T1000 (cell line): Measurements from ENCODE around the gene ASIC5.

Experiments used
- DNase-seq: peaks from one replicate; lab custom pipeline; 2025; ENCODE audit warnings: mixed read lengths; lab: John Stamatoyannopoulos, UW

ASIC5 gene

GRCh38 chr4:155881555-155881954 is 15.5 kb upstream of the ASIC5 start:
- no peak for DNase-seq

GRCh38 chr4:155879767-155880166 is 13.7 kb upstream of the ASIC5 start:
- DNase-seq: no peak

DNA sequence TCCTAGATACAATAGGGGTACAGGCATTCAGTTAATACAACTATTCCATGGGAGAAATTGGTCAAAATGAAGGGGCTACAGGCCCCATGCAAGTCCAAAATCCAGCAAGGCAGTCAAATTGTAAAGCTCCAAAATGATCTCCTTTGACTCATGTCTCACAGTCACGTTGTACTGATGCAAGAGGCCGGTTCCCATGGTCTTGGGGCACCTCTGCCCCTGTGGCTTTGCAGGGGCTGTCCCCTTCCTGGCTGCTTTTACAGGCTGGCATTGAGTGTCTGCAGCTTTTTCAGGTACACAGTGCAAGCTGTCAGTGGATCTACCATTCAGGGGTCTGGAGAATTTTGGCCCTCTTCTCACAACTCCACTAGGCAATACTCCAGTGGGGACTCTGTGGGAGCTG is 12.5 kb upstream of the ASIC5 start:
- no peak for DNase-seq

DNA sequence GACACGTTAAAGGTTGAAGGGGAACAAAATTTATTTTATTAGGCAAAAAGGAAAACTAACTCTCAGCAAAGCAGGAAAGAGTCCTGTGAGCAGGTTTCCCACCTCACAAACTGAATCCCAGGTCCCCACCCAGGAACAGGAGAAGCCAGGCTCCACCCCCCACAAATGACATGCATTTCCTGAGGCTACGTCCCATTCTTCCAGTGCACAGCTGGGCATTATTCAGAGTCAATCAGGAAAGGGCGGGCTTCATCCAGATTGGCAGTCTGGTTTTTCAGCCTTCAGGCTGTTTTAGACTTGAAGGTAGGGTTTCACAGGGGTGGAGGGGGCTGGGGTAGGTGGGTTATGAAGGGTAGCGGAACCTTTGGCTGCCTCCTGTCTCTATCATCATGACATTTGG is 11.9 kb upstream of the ASIC5 start:
- DNase-seq: no peak

GRCh38 chr4:155875878-155876277 is 9.8 kb upstream of the ASIC5 start:
- DNase-seq: no peak

- DNase-seq: no peak
Observed at GRCh38 chr4:155855897-155856296, 10.2 kb downstream of the ASIC5 start.

DNA sequence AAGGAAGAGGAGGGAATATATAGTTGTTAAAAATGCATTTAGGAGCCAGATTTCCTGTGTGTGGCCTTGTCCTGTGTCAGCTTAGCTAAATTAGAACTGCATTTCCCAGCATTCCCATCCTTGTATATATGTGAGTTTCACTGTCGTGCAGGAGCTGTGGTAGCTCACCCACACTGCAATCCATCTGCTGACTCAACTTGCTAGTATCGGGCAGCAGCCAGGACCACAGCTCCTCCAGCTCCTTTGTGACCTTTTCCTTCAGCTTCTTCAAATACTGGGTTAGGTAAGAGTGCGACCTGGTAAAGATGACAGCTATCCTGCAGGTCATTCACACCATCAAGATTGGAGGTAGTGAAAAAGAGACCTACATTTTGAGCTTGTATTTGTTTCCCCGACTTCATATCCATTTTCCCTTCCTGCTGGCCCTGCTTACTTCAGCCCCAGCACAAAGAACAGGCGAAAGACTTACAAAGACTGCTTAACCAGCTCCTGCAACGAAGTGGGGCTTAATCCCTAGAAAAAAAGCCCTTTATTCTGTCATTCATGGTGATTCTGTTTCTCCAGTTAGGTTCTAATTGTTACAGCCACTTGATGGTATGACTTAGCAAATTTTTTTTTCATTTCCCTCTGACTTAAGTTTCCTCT is 11.4 kb downstream of the ASIC5 start:
- no peak for DNase-seq

DNA sequence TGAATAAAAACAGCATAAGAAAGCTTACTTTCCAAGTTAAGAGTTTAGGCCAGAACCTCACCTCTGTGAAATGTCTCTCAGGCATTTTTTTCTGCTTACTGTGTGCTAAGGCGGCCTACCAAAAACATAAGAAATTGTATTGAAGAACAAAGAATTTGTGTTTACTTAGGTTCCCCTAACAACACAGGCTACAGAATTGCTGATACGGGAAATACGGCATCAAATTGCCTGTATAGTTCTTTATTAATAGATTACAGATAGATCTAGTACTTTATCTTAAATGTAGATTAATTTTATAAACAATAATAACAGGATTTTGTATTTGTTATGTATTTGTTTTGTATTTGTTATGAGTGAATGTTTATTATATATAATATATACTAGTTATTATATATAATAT is 12.9 kb downstream of the ASIC5 start:
- no peak for DNase-seq

GRCh38 chr4:155849042-155849441 is 17.0 kb downstream of the ASIC5 start:
- no peak for DNase-seq

DNA sequence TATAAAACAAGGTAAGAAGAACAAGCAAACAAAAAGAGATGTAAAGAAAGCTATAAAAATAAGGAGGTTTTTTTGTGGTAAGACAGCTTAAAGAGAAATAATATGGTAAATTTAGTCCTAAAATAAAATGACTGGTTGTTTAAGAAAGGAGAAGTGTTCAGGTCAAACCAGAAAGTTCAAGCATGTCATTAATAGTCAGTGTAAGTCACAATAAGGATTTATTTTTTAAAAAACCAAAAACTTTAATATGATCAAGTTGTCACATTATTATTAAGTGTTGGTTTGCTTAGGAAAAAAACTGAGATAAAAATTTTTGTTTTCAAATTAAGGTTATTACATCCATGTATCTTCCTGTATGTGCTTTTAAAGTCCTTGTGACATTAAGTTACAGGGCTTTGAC is 19.1 kb downstream of the ASIC5 start:
- DNase-seq: no peak

- no peak for DNase-seq
Observed at GRCh38 chr4:155842080-155842479, 24.0 kb downstream of the ASIC5 start.

- no peak for DNase-seq
Observed at GRCh38 chr4:155837203-155837796, 28.8 kb downstream of the ASIC5 start.

GRCh38 chr4:155832664-155833063 is 33.4 kb downstream of the ASIC5 start:
- DNase-seq: no peak

GRCh38 chr4:155828628-155829027 is 37.4 kb downstream of the ASIC5 start:
- no peak for DNase-seq

DNA sequence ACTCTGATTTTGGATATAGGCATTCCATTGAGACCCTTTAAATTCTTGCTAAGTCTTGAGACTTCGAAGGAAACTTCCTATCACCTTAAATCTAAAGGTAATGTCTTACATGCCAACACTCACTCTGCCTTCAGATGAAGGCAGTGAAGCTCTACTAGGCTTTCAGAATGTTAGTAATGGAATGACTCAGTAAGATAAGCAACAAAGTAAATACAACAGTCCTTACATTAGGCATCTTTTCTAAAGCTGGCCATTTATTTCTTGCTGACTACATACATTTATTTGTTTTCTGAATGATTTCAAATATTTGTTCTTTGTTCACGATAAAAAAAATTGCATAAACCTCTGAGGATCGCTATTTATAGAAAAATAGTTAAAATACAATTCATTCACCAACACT is 43.5 kb downstream of the ASIC5 start:
- no peak for DNase-seq

GRCh38 chr4:155820887-155821518 is 45.1 kb downstream of the ASIC5 start:
- DNase-seq: no peak

DNA sequence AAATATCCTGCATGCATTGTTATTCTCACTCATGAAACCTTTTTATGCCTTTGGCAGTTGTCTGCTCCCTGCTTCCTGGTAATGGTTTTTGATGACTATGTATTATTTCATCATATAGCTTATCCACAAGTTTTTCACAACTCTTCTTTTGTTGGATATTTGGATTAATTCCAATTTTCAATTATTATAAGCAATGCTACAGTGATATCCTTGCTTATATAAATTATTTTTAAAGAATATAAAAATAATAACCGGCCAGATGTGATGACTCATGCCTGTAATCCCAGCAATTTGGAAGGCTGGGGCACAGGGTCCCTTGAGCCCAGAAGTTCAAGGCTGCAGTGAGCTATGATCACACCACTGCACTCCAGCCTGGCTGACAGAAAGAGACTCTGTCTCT is 47.0 kb downstream of the ASIC5 start:
- no peak for DNase-seq

- no peak for DNase-seq
Observed at GRCh38 chr4:155818639-155819038, 47.4 kb downstream of the ASIC5 start.

GRCh38 chr4:155811083-155811482 is 55.0 kb downstream of the ASIC5 start:
- no peak for DNase-seq

- no peak for DNase-seq
Observed at GRCh38 chr4:155809835-155810234, 56.2 kb downstream of the ASIC5 start.

- DNase-seq: no peak
Observed at GRCh38 chr4:155807021-155807420, 59.1 kb downstream of the ASIC5 start.

DNA sequence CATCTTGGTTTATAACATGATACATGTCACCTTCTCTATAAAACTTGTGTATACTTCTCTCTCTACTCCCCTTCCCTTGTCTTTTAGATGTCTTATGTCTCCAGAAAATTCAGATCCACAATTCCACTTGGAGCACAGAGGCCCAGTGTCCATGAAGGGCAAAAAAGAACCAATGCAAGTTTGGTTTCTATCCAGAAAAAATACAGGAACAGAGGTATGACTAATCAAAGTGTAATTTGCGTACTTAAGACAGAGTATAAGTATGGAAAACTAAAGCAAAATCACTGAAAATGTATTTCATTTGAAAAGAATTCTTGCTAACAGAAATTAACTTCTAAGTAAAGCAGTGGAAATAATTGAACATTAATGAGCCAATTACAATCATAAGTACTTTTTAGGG is 61.1 kb downstream of the ASIC5 start:
- DNase-seq: no peak

DNA sequence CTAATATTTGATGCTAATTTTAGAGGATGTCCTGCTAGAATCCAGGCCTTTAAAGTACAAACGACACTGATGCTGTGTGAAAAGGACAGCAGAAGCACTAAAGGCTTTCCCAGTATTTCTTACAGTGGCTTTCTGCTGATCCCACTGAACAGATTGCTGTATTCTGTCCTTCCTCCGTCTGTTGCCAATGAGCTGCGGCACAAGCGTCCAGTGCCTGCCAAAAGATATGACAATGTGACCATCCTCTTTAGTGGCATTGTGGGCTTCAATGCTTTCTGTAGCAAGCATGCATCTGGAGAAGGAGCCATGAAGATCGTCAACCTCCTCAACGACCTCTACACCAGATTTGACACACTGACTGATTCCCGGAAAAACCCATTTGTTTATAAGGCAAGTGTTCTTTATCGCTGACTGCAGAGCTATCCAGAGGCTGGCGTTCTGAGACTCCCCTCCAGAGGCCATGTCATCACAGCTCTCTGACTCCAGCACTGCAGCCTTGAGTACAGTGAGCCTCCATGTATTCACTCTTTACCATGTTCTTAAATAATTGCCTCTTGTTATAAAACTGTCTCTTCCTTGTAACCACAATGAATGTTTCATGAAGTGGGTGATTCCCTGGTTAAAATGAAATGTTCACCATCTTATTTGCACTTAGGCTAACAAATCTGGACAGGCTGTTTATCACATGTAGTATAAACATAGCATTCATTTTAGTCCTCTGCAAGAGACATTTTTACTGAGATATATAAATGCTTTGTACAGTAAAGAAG is 63.7 kb downstream of the ASIC5 start:
- no peak for DNase-seq
